Stomach (tissue), 9 donors: Measurements from ENCODE around the gene MOB2. TPM values are rescaled to one million over a fixed set of nuclear protein-coding genes. Genes with fewer than 3 reads are reported as not detected.

Experiments
- DNase-seq, 2 donors: peaks; one replicate each; pipeline versions ENCODE4 v3.0.0 to v3.0.0-alpha.2; 2013 to 2019
- H3K27ac ChIP-seq, 5 donors: fragments of 200-600 bp in 4 of 5; sonication (generic) in 4 of 5; one replicate each; pipeline ENCODE4 v1.5.1; 2013 to 2019; ENCODE audit warnings: mild to moderate bottlenecking in 1 of 5, moderate library complexity in 1 of 5
- H3K27me3 ChIP-seq, 3 donors: fragments of 200-600 bp; sonication (generic); one replicate each; pipeline ENCODE4 v1.5.1; 2017 to 2019; ENCODE audit warnings: mixed run types in 1 of 3
- H3K36me3 ChIP-seq, 4 donors: fragments of 200-600 bp; sonication (generic); 1 replicate in 3 of 4; 2 replicates in 1 of 4; pipeline ENCODE4 v1.5.1; 2016 to 2019
- H3K4me1 ChIP-seq, 4 donors: fragments of 200-600 bp; sonication (generic); one replicate each; pipeline ENCODE4 v1.5.1; 2016 to 2019
- H3K4me3 ChIP-seq, 4 donors: fragments of 200-600 bp; sonication (generic) in 3 of 4; one replicate each; pipeline ENCODE4 v1.5.1; 2016 to 2019; ENCODE audit warnings: mild to moderate bottlenecking in 1 of 4
- H3K9me3 ChIP-seq, 4 donors: fragments of 200-600 bp; sonication (generic); one replicate each; pipeline ENCODE4 v1.5.1; 2016 to 2019
- CTCF ChIP-seq, 7 experiments: fragments of 450-650 bp in 4 of 7; fragments of 200-600 bp in 3 of 7; sonication (generic) in 3 of 7; IDR thresholded peaks; one replicate each; pipeline ENCODE4 v1.5.1; 2016 to 2019; ENCODE audit warnings: antibody characterized with exemption in 7 of 7, control low read depth in 2 of 7, mild to moderate bottlenecking in 1 of 7
- EP300 ChIP-seq: sonication (generic); formaldehyde crosslinking; IDR thresholded peaks from one replicate; pipeline ENCODE4 v1.6.1; 2017; ENCODE audit warnings: antibody characterized with exemption
- POLR2A ChIP-seq, 4 donors: fragments of 450-650 bp; IDR thresholded peaks; one replicate each; pipeline ENCODE4 v1.6.1; 2016; ENCODE audit warnings: antibody characterized with exemption in 4 of 4, control low read depth in 2 of 4, mild to moderate bottlenecking in 1 of 4, moderate library complexity in 1 of 4
- POLR2AphosphoS5 ChIP-seq, 3 donors: sonication (generic); formaldehyde crosslinking; IDR thresholded peaks; one replicate each; pipeline ENCODE4 v1.6.1; 2016; ENCODE audit warnings: antibody characterized with exemption in 3 of 3
- WGBS, 5 donors: extraction: QIAGEN DNeasy Blood & Tissue Kit in 3 of 5; methylation state at CpG; one replicate each; pipeline versions ENCODE4 v1.1.5 to v1.1.7; 2013 to 2018; 5-methylcytosine and 5-hydroxymethylcytosine counted together
- intact Hi-C: fragments of 100-400 bp; cut with DNase I; formaldehyde crosslinking; loops from one replicate; pipeline ENCODE4 v1.15.1; 2023; ENCODE audit warnings: low total_unique reads
- polyA plus RNA-seq, 3 donors: library from polyadenylated mRNA; stranded (reverse); fragments of 200-250 nt; gene quantifications; one replicate each; pipeline ENCODE4 v1.2.3, GENCODE V29; 2013
- total RNA-seq, 5 donors: library from RNA; depleted of rRNA; stranded (reverse); fragments of >200 nt; gene quantifications; one replicate each; pipeline versions ENCODE4 v1.1.0 to v1.2.3, GENCODE V29; 2014 to 2016
- donor health status: healthy with polysubstance abuse.
- donor health status: Bipolar disorder and iron deficiency.
- donor health status: healthy.

Gene MOB2
- total and polyA plus RNA-seq, 8 donors: 11.3 to 46.3 (median 27.3) TPM

- 53 to 86% (median 82%) methylated on average over 7 to 32 of the region's 32 CpGs for WGBS, 5 donors
- Histone ChIP-seq H3K9me3 (no peaks in the 10 kb centered on the region), H3K4me3 (no peak overlapping the region), H3K27ac (no peak overlapping the region), H3K27me3 (peaks cover 0 to 85% (median 33%) of the 10 kb centered on the region in 3 donors), H3K36me3 (no peaks in the 10 kb centered on the region), H3K4me1 (peaks cover 0 to 17% (median 8%) of the 10 kb centered on the region in 4 donors)
- intact Hi-C loops: no loop called here
- TF ChIP-seq POLR2A (IDR thresholded peaks at IDR 0.05): no peak
- TF ChIP-seq POLR2AphosphoS5 (IDR thresholded peaks at IDR 0.05): no peak
- no peak for TF ChIP-seq CTCF (IDR thresholded peaks at IDR 0.05)
- TF ChIP-seq EP300: no peak
- DNase-seq: no peak
These were observed 41.7 kb downstream of the MOB2 start for GRCh38 chr11:1444823-1445422.

- no peaks in the 10 kb centered on the region for H3K36me3 ChIP-seq
- no peak for DNase-seq
- TF ChIP-seq POLR2AphosphoS5 (IDR thresholded peaks at IDR 0.05) (no peak), CTCF (IDR thresholded peaks at IDR 0.05) (no peak), EP300 (no peak)
- H3K9me3 ChIP-seq: no peaks in the 10 kb centered on the region
- H3K27ac ChIP-seq: no peak overlapping the region
- H3K4me3 ChIP-seq: no peak overlapping the region
- H3K27me3 ChIP-seq: peaks cover 0 to 85% (median 27%) of the 10 kb centered on the region in 3 donors
- WGBS, 5 donors: 48 to 70% (median 58%) methylated on average over 6 to 11 of the region's 11 CpGs
- intact Hi-C loops: no loop called here
- H3K4me1 ChIP-seq: peaks cover 0 to 14% (median 4%) of the 10 kb centered on the region in 4 donors
These were observed 42.3 kb downstream of the MOB2 start for GRCh38 chr11:1444321-1444720.

- Histone ChIP-seq H3K36me3 (no peaks in the 10 kb centered on the region), H3K4me1 (peaks cover under 1 to 12% (median 4%) of the 10 kb centered on the region in 4 donors), H3K27me3 (peaks cover 0 to 85% (median 21%) of the 10 kb centered on the region in 3 donors), H3K4me3 (no peak overlapping the region), H3K27ac (no peak overlapping the region), H3K9me3 (no peaks in the 10 kb centered on the region)
- TF ChIP-seq POLR2A (IDR thresholded peaks at IDR 0.05) (no peak), POLR2AphosphoS5 (IDR thresholded peaks at IDR 0.05) (no peak), CTCF (IDR thresholded peaks at IDR 0.05) (no peak), EP300 (no peak)
- intact Hi-C loops: no loop called here
- WGBS, 5 donors: 60 to 72% (median 71%) methylated on average over 8 to 9 of the region's 9 CpGs
- no peak for DNase-seq
These were observed 42.8 kb downstream of the MOB2 start for GRCh38 chr11:1443737-1444136.

- TF ChIP-seq POLR2AphosphoS5 (IDR thresholded peaks at IDR 0.05) (no peak), CTCF (IDR thresholded peaks at IDR 0.05) (no peak), POLR2A (IDR thresholded peaks at IDR 0.05) (no peak), EP300 (no peak)
- Histone ChIP-seq H3K36me3 (no peaks in the 10 kb centered on the region), H3K27me3 (peaks cover 0 to 85% (median 22%) of the 10 kb centered on the region in 3 donors), H3K4me1 (peaks cover 2 to 12% (median 9%) of the 10 kb centered on the region in 4 donors), H3K27ac (no peak overlapping the region), H3K9me3 (no peaks in the 10 kb centered on the region), H3K4me3 (no peak overlapping the region)
- no peak for DNase-seq
- WGBS, 5 donors: 68 to 88% (median 78%) methylated on average over 11 to 28 of the region's 28 CpGs
- intact Hi-C loops: no loop called here
These were observed 43.7 kb downstream of the MOB2 start for GRCh38 chr11:1442807-1443366.
